HG03139 (cell line): ENCODE measurements around the gene MGAT5.

Experiments
- ATAC-seq: cut with Tn5 transposase; IDR thresholded peaks from one replicate; pipeline ENCODE4 v1.9.1; 2021; ENCODE audit not compliant: unreplicated experiment

Gene MGAT5

GRCh38 chr2:134361648-134362047, 107.8 kb downstream of the MGAT5 start:
- ATAC-seq = no peak

- no peak for ATAC-seq
Measured at GRCh38 chr2:134362152-134362668, 108.3 kb downstream of the MGAT5 start.

GRCh38 chr2:134362740-134363139, 108.9 kb downstream of the MGAT5 start:
- ATAC-seq = no peak

GRCh38 chr2:134365356-134365755, 111.5 kb downstream of the MGAT5 start:
- ATAC-seq = no peak

GRCh38 chr2:134366359-134366758, 112.5 kb downstream of the MGAT5 start:
- ATAC-seq = no peak

- ATAC-seq = no peak
Measured at GRCh38 chr2:134367213-134367612, 113.3 kb downstream of the MGAT5 start.

GRCh38 chr2:134368009-134368817, 114.3 kb downstream of the MGAT5 start:
- no peak for ATAC-seq

- ATAC-seq = no peak
Measured at GRCh38 chr2:134369220-134369902, 115.5 kb downstream of the MGAT5 start.

GRCh38 chr2:134370655-134371445, 117.0 kb downstream of the MGAT5 start:
- no peak for ATAC-seq

GRCh38 chr2:134372141-134372540, 118.3 kb downstream of the MGAT5 start:
- ATAC-seq = no peak

GRCh38 chr2:134372611-134373131, 118.8 kb downstream of the MGAT5 start:
- no peak for ATAC-seq

- ATAC-seq = no peak
Measured at GRCh38 chr2:134375935-134376334, 122.1 kb downstream of the MGAT5 start.

GRCh38 chr2:134377730-134378129, 123.9 kb downstream of the MGAT5 start:
- ATAC-seq = no peak

- ATAC-seq = no peak
Measured at GRCh38 chr2:134379293-134379692, 125.4 kb downstream of the MGAT5 start.

GRCh38 chr2:134379722-134380121, 125.8 kb downstream of the MGAT5 start:
- ATAC-seq = no peak

- no peak for ATAC-seq
Measured at GRCh38 chr2:134381141-134381540, 127.3 kb downstream of the MGAT5 start.

GRCh38 chr2:134384131-134384530, 130.3 kb downstream of the MGAT5 start:
- ATAC-seq = no peak

GRCh38 chr2:134385195-134385594, 131.3 kb downstream of the MGAT5 start:
- no peak for ATAC-seq

GRCh38 chr2:134386310-134386709, 132.4 kb downstream of the MGAT5 start:
- ATAC-seq = no peak

- no peak for ATAC-seq
Measured at GRCh38 chr2:134389381-134389780, 135.5 kb downstream of the MGAT5 start.

- ATAC-seq = no peak
Measured at GRCh38 chr2:134391751-134392160, 137.9 kb downstream of the MGAT5 start.
